HG03457 (cell line): ENCODE measurements around the gene STX16.

Source experiments
- ATAC-seq: cut with Tn5 transposase; IDR thresholded peaks from one replicate; pipeline ENCODE4 v1.9.1; 2021; ENCODE audit warnings: moderate number of reproducible peaks; ENCODE audit not compliant: unreplicated experiment

Gene STX16

DNA sequence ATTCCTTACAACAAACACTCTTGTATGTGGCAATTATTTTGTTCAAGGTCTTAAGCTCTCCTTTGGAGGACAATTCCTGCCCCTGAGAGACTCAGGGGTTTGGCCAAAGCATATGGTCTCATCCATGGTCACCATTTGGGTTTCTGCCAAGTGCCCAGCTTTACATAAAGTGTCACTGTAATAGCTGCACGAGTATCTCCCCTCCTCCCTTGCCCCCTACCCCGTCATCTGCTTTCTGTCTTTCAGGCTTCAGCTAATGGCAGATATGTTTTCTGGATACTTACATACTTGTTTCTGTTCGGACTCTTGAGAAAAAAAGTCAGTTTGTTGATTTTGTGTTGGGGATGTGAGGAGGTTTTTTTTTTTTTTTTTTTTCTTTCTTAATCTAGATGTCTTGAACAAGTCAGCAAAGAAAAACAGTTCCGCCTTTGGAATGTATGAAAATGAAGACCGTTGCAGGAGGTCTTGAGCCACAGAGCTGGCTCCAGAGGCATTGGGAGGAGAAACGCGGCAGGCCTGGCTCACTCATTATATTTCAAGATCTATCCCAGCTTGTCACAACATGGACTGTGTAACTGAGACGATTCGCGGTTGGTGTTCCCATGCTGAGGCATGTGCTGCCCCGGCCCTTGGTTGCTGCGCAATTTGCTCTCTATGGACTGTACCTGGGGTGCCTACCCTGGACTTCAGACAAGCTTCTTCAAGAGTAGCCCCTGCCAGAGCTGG lies 32.6 kb upstream of the STX16 start:
- ATAC-seq: no peak

DNA sequence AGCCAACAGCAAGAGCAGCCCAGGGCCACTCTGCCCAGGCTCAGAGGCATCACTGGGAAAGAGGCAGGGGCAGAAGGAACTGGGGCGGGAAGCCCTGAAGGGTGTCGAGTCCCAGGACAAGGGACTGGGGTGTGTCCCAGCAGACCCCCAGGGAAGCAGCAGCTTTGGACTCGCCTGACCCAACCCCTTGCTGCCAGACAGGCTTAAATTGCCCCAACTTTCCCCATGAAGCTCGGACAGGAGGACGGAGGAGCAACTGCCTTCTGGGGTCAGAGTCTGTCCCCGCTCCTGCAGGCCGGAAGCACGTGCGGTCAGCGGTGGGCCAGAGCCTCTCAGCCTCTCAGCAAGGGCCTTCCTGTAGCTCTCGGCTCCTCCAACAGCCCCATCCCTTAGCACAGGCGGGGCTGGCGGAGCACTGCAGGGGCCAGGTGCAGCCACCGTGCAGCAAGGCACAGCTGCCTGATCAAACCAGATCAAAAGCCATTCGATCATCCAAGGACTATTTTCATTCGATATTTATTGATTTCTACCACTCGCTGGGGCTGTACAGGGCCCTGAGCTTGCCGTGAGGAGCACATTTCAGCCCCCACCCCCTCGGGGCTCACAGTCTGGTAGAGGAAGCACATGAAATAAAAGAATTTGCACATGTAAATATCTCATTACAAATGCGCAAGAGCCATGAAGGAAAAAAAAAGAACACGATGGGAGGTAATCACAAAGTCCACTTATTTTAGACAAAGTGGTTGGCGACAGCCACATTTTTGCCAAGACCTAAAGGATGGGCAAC lies 31.8 kb upstream of the STX16 start:
- ATAC-seq: no peak

DNA sequence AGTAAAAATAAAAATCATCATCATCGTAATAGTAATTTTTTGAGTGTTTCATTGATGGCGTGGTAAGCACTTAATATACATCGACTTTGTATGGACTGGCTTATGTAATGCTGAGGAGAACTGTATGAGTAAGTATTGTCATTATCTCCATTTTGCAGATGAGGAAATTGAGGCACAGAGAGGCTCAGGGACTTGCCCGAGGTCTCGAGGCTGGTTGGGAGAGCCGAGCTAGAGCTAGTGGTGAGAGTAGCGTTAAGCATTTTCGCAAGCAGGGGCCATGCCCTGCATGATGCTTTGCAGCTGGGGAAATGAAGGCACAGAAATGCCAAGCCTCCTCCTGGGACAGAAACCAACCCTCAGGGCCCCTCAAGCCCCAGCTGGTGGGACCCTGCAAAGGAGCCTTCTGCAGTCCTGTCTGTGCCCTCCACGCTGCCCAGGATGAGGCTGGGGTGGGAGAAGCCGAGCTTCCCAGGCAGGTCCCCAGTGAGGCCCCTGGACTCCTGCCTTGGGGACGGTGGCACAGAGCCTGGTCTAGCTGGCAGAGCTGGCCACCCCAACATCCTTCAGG lies 31.1 kb upstream of the STX16 start:
- no peak for ATAC-seq

DNA sequence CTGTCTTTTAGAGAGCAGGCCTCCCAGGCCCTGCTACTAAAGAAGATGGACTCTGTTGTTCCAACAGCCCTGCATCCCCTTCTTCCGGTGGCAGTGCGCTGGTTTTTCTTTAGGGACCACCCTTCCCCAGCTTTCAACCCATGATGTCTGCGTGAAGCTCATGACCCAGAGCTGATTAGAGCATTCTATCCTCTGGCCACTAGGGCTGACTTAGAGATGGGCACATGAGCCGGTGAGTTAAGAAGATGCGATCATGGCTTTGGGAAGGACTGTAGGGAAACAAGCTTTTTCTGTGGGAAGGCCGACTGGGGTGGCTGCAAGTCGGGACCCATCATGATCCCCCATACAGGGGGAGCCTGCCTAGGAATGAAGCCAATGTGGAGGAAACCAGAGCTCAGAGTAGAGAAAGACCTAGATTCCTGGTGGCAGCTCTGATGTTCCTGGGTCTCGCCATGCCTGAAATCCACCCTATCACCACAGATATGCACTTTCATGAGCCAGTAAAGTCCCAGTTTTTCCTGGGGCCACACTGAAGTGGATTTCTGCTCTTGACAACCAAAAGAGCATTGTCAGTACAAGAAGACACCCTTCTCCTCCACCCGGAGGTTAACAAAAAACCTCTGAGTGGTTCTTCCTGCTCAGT lies 29.1 kb upstream of the STX16 start:
- no peak for ATAC-seq

DNA sequence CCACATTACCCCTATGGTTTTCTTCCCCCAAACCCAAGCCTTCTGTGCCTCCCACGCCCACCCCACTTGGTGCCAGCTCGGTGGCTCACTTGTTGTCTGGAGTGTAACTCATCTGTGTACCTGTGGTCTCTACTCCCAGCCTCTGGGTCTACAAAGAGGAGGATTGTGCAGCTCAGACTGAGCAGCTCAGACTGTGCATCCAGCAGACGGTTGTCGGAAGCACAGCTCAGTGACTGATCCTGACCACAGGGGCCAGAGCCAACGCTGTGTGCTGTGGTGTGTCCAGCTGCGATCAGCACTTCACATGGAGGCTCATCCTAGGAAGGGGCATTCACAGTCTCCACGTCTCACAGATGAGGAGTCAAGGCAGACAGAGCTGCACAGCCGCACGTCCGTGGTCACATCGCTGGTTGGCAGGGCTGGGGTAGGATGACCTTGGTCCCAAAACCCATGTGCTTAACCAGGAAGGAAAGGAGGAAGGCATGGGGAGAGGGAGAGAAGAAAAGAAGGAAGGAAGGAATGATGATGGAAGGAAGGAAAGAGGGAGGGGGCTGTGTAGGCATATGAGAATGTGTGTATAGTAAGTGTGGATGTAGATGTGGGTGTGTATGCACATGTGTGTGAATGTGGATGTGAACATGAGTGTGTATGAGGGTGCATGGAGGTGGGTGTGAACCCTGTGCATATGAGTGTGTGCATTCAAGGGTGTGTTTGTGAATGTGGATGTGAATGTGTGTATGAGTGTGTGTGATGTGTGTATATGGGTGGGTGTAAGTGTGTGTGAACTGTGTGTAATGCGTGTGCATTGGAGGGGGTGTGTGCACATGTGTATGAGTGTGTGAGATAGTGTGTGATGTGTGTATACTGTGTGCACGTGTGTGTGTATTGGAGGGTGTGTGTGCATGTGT lies 28.2 kb upstream of the STX16 start:
- ATAC-seq: no peak

DNA sequence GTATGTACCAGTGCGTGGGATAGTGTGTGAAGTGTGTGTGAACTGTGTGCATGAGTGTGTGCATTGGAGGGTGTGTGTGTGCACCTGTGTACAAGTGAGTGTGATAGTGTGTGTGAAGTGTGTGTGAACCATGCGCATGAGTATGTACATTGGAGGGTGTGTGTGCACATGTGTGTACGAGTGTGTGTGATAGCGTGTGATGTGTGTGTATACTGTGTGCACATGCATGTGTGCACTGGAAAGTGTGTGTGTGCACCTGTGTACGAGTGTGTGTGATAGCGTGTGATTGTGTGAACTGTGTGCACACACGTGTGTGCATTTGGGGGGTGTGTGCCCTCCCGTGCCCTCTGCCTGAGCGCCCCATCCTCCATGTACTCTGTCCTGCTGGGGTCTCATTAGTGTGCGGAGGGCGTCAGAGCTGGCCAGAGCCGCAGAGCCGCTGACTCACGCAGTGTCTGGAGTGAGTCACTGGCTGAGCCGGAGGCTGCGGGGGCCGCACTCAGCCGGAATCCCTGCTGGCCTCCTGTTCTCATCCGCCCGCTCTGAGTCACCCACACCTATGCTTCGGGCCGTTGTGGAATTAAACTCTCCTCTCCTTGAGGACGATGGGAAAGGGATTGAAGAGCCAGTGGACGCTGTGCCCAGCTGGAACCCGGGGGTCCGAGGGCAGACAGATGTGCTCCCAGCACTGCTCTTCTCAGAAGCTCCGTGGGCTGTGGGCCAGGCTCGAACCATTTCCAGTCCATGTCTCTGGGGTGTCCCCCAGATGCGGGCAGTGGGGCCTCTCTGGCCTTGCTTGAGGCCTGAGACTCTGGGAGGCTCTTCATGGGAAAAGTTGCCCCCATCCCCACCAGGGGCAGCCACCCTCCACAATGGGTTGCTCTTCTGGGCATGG lies 27.3 kb upstream of the STX16 start:
- no peak for ATAC-seq

DNA sequence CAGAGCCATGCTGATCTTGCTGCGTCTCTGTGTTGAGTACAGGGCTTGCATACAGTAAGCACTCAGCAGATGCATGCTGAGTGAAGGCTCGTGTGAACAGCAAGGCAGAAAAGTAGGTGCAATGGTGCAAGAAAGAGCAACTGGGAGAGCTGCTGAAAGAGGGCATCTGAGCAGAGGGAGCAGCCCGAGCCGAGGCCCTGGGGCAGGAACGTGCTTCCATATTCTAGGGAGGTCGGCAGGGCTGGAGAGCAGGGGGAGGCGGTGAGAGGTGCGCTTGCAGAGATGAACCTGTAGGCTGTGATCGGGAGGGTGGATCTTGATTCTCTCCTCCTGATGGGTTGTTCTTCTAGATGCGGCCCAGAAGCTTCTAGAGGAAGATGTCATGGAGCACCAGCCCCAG lies 26.4 kb upstream of the STX16 start:
- ATAC-seq: no peak

DNA sequence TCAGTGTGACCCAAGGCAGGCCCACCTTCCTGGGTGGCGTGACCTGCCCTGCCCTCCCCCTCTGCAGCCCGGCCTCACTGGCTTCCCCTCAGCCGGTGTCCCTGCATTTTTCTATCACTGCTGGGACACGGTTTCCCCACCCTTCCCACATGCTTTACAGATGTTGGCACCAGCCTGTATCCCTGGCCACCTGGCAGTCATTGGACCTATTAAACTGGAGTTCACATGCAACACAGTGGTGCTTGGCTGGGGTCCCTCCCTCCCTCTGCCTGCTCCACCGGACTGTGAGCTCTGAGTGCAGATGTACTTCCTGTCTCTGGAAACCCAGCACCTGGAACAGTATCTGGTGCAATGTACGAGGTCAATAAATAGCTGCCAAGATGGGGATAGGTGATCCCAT lies 25.5 kb upstream of the STX16 start:
- no peak for ATAC-seq

DNA sequence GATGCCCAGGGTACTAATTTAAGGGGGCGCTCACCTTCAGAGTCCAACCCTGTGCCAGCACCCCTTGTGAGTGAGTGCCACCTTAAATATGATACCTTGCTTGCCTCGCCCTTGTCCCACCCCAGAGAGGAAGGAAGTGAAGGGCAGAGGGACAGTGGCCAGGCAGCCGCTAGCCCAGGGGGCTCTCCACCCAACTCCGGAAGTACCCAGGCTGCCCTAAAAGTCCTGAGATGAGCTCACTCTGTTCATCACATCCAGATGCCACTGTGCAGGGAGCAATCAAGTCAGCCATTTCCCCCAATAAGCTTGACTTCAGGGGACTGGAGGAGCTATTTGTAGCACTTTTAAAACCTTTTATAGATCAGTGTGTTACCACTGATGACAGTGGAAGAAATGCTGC lies 25.0 kb upstream of the STX16 start:
- ATAC-seq: no peak

DNA sequence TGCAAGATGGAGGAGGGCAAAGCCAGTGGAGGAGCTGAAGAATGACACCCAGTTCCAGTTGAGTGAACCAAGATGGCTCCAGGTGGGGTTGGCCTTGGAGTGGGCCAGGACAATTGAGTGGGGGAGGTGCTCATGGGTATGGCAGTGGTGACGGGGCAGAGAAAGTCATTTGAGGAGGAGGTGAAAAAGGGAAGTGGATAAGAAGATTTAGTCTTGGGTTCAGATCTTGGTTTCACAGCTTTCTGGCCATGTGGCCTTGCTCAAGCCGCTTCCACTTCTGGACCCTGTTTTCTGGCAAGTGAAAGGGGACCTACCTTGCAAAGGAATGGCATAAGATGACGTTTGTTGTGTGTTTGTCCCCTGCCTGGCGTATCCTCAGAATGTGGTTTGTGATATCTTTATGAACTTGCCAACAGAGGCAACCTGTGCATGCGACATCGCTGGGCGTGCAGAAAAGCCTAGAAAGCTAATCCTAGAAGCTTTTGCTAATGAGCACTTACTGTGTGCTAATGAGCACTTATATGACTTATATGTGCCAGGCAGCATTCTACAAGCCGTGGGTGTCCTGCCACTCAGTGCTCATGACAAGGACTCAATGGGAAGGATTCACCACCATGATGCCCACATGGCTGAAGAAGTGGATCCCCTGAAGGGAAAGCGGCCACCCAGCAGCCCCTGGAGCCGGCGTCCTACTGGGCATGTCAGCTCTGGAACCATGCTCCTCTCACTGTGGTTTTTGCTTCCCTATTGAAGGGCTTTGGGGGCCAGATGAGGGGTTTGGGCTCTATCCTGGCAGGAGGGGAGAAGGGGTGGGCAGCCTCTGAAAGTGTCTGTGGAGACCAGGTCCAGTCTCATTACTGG lies 23.6 kb upstream of the STX16 start:
- no peak for ATAC-seq

DNA sequence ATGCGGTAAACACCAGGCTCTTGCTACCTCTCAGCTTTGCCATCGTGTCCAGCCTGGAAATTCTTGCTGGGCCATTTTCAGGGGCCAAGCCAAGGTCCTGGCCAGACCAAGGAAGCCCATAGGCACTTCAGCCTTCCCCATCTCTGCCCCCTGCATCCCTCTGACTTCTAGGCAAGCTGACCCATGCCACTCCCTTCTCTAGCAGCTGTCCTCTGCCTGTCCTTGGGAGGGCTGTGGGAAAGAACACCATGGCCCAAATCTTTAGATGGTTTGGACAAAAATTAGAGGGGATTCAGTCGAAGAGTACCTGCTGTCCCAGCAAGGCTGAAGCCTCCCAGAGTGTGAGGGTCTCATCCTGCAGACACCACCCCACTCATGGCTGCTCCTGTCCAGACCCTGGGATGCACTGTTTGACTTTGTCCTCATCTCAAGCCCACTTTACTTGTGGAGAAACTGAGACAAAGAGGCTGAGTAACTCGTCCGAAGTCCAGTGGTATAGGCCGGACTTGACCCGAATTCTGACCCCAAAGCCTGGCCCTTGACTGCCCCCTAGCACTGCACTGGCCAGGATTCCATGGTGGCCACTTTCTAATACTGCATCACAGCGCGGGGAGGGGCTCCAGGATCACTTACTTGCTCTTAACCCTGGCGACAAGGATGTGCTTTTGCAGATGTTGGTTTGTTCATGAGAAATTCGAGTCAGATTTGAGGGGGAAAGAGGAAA lies 22.4 kb upstream of the STX16 start:
- no peak for ATAC-seq

DNA sequence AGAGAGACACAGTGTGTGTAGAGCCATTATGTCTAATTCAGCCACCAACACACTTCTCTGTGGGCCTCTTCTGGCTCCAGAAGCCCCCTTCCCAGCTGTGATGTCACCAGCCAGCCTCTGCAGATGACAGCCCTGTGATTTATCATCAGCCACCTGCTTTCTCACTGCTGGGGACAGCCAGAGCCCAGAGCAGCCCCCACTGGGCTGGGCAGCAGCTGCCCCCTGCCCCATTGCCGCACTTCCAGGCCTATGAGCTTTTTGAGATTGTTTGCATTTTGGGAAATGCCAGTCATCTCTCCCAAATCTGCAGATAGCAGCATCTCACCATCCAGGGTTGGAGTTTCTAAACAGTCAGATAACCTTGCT lies 21.9 kb upstream of the STX16 start:
- no peak for ATAC-seq

DNA sequence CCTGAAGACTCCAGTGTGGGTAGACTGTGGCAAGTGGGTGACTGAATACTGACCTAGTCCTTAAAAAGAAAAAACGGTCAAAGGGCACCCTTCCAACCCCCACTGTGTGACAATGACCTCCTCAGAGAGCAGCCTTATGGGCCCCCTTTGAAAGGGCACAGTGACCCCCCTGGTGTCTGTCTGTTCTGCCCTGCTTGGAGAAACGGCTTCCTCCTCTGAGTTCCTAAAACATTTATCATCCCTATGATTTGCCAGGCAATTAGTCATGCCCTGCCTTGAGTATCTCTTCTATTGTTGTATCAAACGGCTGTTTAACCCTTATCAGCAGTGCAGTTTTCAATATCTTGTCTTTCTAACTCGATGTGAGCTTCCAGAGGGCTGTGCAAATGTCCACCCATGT lies 21.0 kb upstream of the STX16 start:
- ATAC-seq: no peak

DNA sequence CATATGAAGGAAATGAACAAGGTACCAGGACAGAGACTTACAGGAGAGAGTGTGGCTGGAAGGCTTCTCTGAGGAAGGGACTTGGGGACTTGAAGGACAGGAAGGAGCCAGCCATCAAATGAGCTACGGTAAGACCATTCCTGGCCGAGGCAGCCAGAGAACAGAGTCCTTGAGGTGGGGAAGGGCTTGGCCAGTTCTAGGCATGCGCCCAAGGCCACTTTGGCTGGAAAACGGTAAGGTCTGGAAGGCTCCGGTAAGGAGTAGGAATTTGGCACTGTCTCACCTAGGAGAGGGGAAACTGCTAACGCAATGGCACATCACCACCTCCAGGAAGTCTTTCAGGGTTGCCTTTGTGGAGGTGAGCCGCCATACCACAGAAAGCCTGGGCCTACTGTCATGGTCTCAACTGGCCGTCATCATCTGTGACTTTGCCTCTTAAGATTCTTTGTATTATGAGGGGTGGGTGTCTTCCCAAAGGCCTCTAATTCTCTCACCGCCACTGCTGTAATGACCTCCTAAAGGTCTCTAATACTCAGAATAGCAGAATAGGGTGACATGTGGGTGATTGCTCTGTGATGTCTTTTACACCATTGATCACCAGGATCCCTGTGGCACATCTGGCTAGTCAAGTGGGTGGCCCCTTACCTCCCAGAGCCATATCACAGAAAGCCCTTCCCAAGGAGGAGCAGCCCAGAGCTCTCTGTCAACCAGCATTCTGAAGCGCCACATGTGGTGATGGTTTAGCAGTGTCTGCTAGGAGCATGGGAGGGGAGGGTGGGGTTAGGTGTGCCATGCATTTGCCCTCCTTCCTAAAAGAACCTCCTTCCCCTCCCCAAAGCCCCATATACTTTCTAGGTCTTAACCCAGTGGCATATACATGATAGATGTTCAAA lies 17.7 kb upstream of the STX16 start:
- ATAC-seq: no peak

DNA sequence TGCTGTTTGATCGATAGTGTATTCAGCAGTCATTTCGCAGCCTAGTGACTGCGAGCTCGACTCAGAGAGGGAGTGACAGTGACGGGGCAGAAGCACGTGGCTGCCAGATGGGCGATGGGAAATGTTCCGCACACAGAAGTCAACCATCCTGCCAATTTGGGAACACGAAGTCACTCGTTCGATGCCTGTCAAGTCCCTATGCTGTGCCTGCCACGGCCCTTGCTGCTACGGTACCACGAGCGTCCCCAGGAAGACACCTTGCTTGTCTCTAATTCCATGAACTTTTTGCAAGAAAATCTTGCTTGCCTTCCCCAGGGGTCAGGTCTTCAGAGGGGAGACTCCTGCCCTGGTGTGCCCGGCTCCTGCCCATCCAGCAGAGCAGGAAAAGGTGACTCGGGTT lies 17.0 kb upstream of the STX16 start:
- no peak for ATAC-seq

DNA sequence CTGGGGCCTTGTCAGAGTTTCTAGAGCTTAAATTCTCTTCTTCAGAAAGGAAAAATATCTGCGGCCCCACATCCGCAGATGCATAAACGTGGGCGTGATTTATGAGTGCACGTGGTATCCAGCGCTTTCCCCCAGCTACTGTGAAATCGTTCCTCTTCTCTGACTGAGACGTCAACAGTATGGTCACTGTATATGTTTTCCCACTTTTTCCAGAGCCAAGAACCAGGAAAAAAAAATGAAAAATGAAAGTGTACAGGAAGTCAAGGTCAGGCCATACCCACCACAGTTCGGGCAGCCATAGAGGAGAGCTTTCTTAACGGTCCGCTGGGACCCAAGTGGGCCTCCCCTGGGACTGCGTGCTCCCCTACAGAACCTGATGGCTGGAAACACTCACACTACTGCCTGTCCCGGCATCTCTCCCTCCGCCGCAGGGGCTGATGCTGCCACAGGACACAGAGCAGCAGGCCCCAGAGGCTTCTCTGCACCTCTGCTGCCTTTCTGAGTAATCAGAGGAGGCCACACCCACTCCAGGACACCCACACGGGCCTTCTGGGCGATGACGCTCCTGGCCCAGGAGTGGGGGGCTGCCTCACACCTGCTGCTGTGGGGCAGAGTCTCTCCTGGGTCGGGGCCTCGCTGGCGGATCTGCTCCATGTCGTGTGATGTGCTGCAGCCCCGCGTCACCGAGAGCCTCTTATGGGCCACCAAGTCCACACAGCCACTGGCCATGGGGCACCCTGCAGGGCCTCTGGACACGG lies 16.4 kb upstream of the STX16 start:
- ATAC-seq: no peak

DNA sequence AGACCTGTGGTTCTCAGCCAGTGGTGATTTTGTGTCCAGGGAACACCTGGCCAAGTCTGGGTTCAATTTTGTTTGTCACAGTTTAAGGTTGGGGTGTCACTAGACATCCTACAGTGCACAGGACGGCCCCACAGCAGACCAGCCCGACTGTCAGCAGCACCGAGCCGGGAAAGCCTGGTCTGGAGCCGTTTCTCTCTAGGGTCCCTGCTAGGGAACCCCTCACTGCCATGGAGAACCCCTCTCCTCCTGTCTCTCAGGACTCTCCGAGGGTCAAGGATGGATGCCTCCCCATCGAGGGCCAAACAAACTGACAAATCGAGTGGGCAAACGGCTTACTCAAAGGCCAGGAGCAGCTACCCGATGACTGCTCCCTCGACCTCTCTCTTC lies 15.8 kb upstream of the STX16 start:
- no peak for ATAC-seq
